Measurements from ENCODE around the gene MUC3A.
"Not testable (repeated sequence)": the region's sequence is repeated elsewhere in the genome, so short reads cannot be mapped to it uniquely, and the experiment has no call there.

Gene MUC3A

GRCh38 chr7:100949227-100949932, at the start of gene MUC3A:
Gene MUC3A (plus strand): TSS chr7:100949534. CDS start chr7:100949625, 91 bp downstream.
- DNase-seq = no peak

GRCh38 chr7:100900978-100901377, 48.4 kb upstream of the MUC3A start:
- no peak for DNase-seq

GRCh38 chr7:100901921-100902332, 47.4 kb upstream of the MUC3A start:
- no peak for DNase-seq

GRCh38 chr7:100902638-100903037, 46.7 kb upstream of the MUC3A start:
- DNase-seq = no peak

- no peak for DNase-seq
Observed at GRCh38 chr7:100908512-100908911, 40.8 kb upstream of the MUC3A start.

- not testable (repeated sequence) for DNase-seq
Observed at GRCh38 chr7:100910443-100910842, 38.9 kb upstream of the MUC3A start.

GRCh38 chr7:100911484-100911883, 37.9 kb upstream of the MUC3A start:
- no peak for DNase-seq

GRCh38 chr7:100914208-100914878, 35.0 kb upstream of the MUC3A start:
- no peak for DNase-seq

- DNase-seq = no peak
Observed at GRCh38 chr7:100914879-100915447, 34.4 kb upstream of the MUC3A start.

- DNase-seq = not testable (repeated sequence)
Observed at GRCh38 chr7:100919335-100919734, 30.0 kb upstream of the MUC3A start.

GRCh38 chr7:100919779-100920437, 29.4 kb upstream of the MUC3A start:
- not testable (repeated sequence) for DNase-seq

- no peak for DNase-seq
Observed at GRCh38 chr7:100921039-100921438, 28.3 kb upstream of the MUC3A start.

- not testable (repeated sequence) for DNase-seq
Observed at GRCh38 chr7:100923616-100924015, 25.7 kb upstream of the MUC3A start.

GRCh38 chr7:100929808-100930174, 19.5 kb upstream of the MUC3A start:
- no peak for DNase-seq

- DNase-seq = no peak
Observed at GRCh38 chr7:100933734-100934133, 15.6 kb upstream of the MUC3A start.

GRCh38 chr7:100935381-100935780, 14.0 kb upstream of the MUC3A start:
- DNase-seq = not testable (repeated sequence)

GRCh38 chr7:100936167-100936566, 13.2 kb upstream of the MUC3A start:
- not testable (repeated sequence) for DNase-seq

GRCh38 chr7:100942045-100942774, 7.1 kb upstream of the MUC3A start:
- peak; percentile 45 to 48 for DNase-seq

GRCh38 chr7:100943693-100944092, 5.6 kb upstream of the MUC3A start:
- no peak for DNase-seq

GRCh38 chr7:100944138-100944537, 5.2 kb upstream of the MUC3A start:
- DNase-seq = no peak

GRCh38 chr7:100946111-100946510, 3.2 kb upstream of the MUC3A start:
- DNase-seq = no peak

GRCh38 chr7:100946766-100947365, 2.5 kb upstream of the MUC3A start:
- DNase-seq = no peak
